Upper lobe of left lung (tissue), 6 donors: Measurements from ENCODE around the gene VEGFC. TPM values are rescaled to one million over a fixed set of nuclear protein-coding genes. Genes with fewer than 3 reads are reported as not detected.

Source experiments
- ATAC-seq, 2 donors: fragments of 200-7000 bp; cut with Tn5 transposase; one replicate each; pipeline ENCODE4 v1.9.1; 2022; ENCODE audit warnings: mild to moderate bottlenecking in 2 of 2, moderate library complexity in 2 of 2; ENCODE audit not compliant: low FRiP score in 2 of 2
- DNase-seq, 2 donors: peaks; one replicate each; pipeline ENCODE4 v3.0.0-alpha.2; 2019 to 2020
- H3K27ac ChIP-seq, 4 donors: fragments of 200-600 bp; sonication (generic); one replicate each; pipeline ENCODE4 v1.5.1; 2016 to 2019
- H3K27me3 ChIP-seq, 4 donors: fragments of 200-600 bp; sonication (generic); one replicate each; pipeline ENCODE4 v1.5.1; 2017 to 2019
- H3K36me3 ChIP-seq, 4 donors: fragments of 200-600 bp; sonication (generic); one replicate each; pipeline ENCODE4 v1.5.1; 2016 to 2019
- H3K4me1 ChIP-seq, 4 donors: fragments of 200-600 bp; sonication (generic); one replicate each; pipeline ENCODE4 v1.5.1; 2018 to 2019
- H3K4me3 ChIP-seq, 4 donors: fragments of 200-600 bp; sonication (generic); one replicate each; pipeline ENCODE4 v1.5.1; 2017 to 2019; ENCODE audit warnings: mild to moderate bottlenecking in 2 of 4, moderate library complexity in 1 of 4
- H3K9me3 ChIP-seq, 4 donors: fragments of 200-600 bp; sonication (generic); one replicate each; pipeline ENCODE4 v1.5.1; 2018 to 2019
- CTCF ChIP-seq, 6 experiments: fragments of 450-650 bp in 4 of 6; fragments of 200-600 bp in 2 of 6; sonication (generic) in 2 of 6; IDR thresholded peaks; one replicate each; pipeline ENCODE4 v1.5.1; 2016 to 2019; ENCODE audit warnings: antibody characterized with exemption in 6 of 6
- EP300 ChIP-seq, 4 donors: sonication (generic); formaldehyde crosslinking; IDR thresholded peaks; one replicate each; pipeline ENCODE4 v1.5.1; 2017; ENCODE audit warnings: antibody characterized with exemption in 4 of 4, control low read depth in 2 of 4
- POLR2A ChIP-seq, 4 donors: fragments of 450-650 bp; IDR thresholded peaks; one replicate each; pipeline ENCODE4 v1.5.1; 2016 to 2017; ENCODE audit warnings: antibody characterized with exemption in 4 of 4, mild to moderate bottlenecking in 2 of 4
- POLR2AphosphoS5 ChIP-seq, 2 donors: sonication (generic); formaldehyde crosslinking; IDR thresholded peaks; one replicate each; pipeline ENCODE4 v1.5.1; 2017; ENCODE audit warnings: antibody characterized with exemption in 2 of 2
- WGBS, 2 donors: methylation state at CpG; one replicate each; pipeline ENCODE4 v1.1.5; 2017 to 2018; 5-methylcytosine and 5-hydroxymethylcytosine counted together
- total RNA-seq, 6 donors: library from RNA; depleted of rRNA in 4 of 6; stranded (reverse); fragments of >200 nt in 4 of 6; gene quantifications; one replicate each; pipeline versions ENCODE4 v1.1.0 to v1.2.1, GENCODE V29; 2016 to 2021
- donor health status: DM: no; HTN: no; CAD: no; lungs with moderate emphysema.
- donor health status: DM: no; HTN: yes; CAD: no; lungs with severe emphysema.

Gene VEGFC
- total RNA-seq, 6 donors from 2014 or later: 5.1 to 13.7 (median 7.5) TPM

GRCh38 chr4:176799653-176800052 lies 6.9 kb upstream of the VEGFC start:
- Histone ChIP-seq H3K27ac (no peak overlapping the region), H3K9me3 (no peaks in the 10 kb centered on the region), H3K27me3 (no peaks in the 10 kb centered on the region), H3K36me3 (no peaks in the 10 kb centered on the region), H3K4me3 (no peak overlapping the region), H3K4me1 (no peaks in the 10 kb centered on the region)
- DNase-seq (no peak), ATAC-seq (no peak)
- WGBS, 2 donors: 74 to 83% methylated on average over 2 of the region's 2 CpGs
- TF ChIP-seq CTCF (IDR thresholded peaks at IDR 0.05) (no peak), POLR2A (IDR thresholded peaks at IDR 0.05) (no peak), POLR2AphosphoS5 (IDR thresholded peaks at IDR 0.05) (no peak)

DNA sequence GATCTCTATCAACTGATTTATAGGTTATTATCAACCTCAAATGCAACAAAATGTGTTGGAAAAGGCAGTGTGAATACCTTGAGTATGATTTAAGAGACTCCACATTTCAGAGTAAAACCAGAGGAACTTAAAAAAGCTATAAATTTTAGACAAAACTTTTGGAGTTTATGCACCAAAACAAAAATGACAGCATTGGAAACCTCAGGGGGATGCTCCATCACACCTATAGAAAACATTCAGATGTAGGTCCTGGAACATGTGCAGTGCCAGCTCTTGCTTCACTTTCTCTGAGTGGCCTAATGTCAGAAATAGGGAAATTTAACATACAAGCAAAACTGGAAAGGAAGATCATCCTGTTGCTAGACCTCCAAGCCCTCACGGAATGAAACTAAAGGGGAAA lies 5.8 kb upstream of the VEGFC start:
- ATAC-seq (no peak), DNase-seq (no peak)
- Histone ChIP-seq H3K4me1 (peaks cover 0 to 9% (median 5%) of the 10 kb centered on the region in 4 donors), H3K4me3 (no peak overlapping the region), H3K27me3 (no peaks in the 10 kb centered on the region), H3K27ac (no peak overlapping the region), H3K9me3 (no peaks in the 10 kb centered on the region), H3K36me3 (no peaks in the 10 kb centered on the region)
- TF ChIP-seq EP300 (IDR thresholded peaks at IDR 0.05): no peak
- no peak for TF ChIP-seq POLR2A (IDR thresholded peaks at IDR 0.05)
- TF ChIP-seq CTCF (IDR thresholded peaks at IDR 0.05): no peak
- TF ChIP-seq POLR2AphosphoS5 (IDR thresholded peaks at IDR 0.05): no peak
- WGBS, 2 donors: 81 to 85% methylated on average over 1 of the region's 1 CpG

GRCh38 chr4:176795441-176795840 lies 2.7 kb upstream of the VEGFC start:
- 100% methylated on average over 1 of the region's 1 CpG for WGBS, 2 donors
- DNase-seq (no peak), ATAC-seq (no peak)
- H3K36me3 ChIP-seq: no peaks in the 10 kb centered on the region
- H3K4me1 ChIP-seq: peaks cover 4 to 25% (median 14%) of the 10 kb centered on the region in 4 donors
- no peak for TF ChIP-seq CTCF (IDR thresholded peaks at IDR 0.05)
- no peak for TF ChIP-seq EP300 (IDR thresholded peaks at IDR 0.05)
- no peak for TF ChIP-seq POLR2A (IDR thresholded peaks at IDR 0.05)
- TF ChIP-seq POLR2AphosphoS5 (IDR thresholded peaks at IDR 0.05): no peak
- peaks cover 0 to 4% (median 2%) of the 10 kb centered on the region in 4 donors for H3K27me3 ChIP-seq
- no peak overlapping the region for H3K27ac ChIP-seq
- H3K9me3 ChIP-seq: no peaks in the 10 kb centered on the region
- no peak overlapping the region for H3K4me3 ChIP-seq

- no peak overlapping the region for H3K4me3 ChIP-seq
- DNase-seq (no peak), ATAC-seq (no peak)
- H3K36me3 ChIP-seq: no peaks in the 10 kb centered on the region
- TF ChIP-seq POLR2AphosphoS5 (IDR thresholded peaks at IDR 0.05) (no peak), CTCF (IDR thresholded peaks at IDR 0.05) (no peak), POLR2A (IDR thresholded peaks at IDR 0.05) (no peak), EP300 (IDR thresholded peaks at IDR 0.05) (no peak)
- peaks cover 4 to 25% (median 14%) of the 10 kb centered on the region in 4 donors for H3K4me1 ChIP-seq
- no peaks in the 10 kb centered on the region for H3K9me3 ChIP-seq
- peaks cover 0 to 4% (median 2%) of the 10 kb centered on the region in 4 donors for H3K27me3 ChIP-seq
- 76% methylated on average over 1 of the region's 1 CpG for WGBS, 2 donors
- no peak overlapping the region for H3K27ac ChIP-seq
These were observed 1.9 kb upstream of the VEGFC start for GRCh38 chr4:176794651-176795050.

- Histone ChIP-seq H3K36me3 (no peaks in the 10 kb centered on the region), H3K4me3 (no peak overlapping the region), H3K27me3 (peaks cover 0 to 4% (median 2%) of the 10 kb centered on the region in 4 donors), H3K27ac (no peak overlapping the region), H3K4me1 (peaks cover 4 to 25% (median 14%) of the 10 kb centered on the region in 4 donors), H3K9me3 (no peaks in the 10 kb centered on the region)
- no peak for TF ChIP-seq EP300 (IDR thresholded peaks at IDR 0.05)
- no peak for TF ChIP-seq POLR2AphosphoS5 (IDR thresholded peaks at IDR 0.05)
- TF ChIP-seq CTCF (IDR thresholded peaks at IDR 0.05): no peak
- no peak for TF ChIP-seq POLR2A (IDR thresholded peaks at IDR 0.05)
- peak; percentile 52 to 53 for ATAC-seq
- WGBS, 2 donors: 55 to 71% methylated on average over 4 of the region's 4 CpGs
- no peak for DNase-seq
These were observed 1.4 kb upstream of the VEGFC start for GRCh38 chr4:176794151-176794550.
